Lung (tissue), 12 donors: ENCODE data around the gene ZNF862. TPM values are rescaled to one million over a fixed set of nuclear protein-coding genes. Genes with fewer than 3 reads are reported as not detected.

Source experiments
- ATAC-seq: fragments of 200-7000 bp; cut with Tn5 transposase; one replicate; pipeline ENCODE4 v1.9.1; 2020; ENCODE audit warnings: moderate number of reproducible peaks; ENCODE audit not compliant: insufficient read depth, low FRiP score
- DNase-seq, 3 donors: peaks; one replicate each; pipeline ENCODE4 v3.0.0-alpha.2; 2013 to 2017
- H3K27ac ChIP-seq, 2 donors: one replicate each; pipeline ENCODE4 v1.5.1; 2013; ENCODE audit warnings: mild to moderate bottlenecking in 2 of 2, moderate library complexity in 2 of 2, control low read depth in 1 of 2, inconsistent platforms in 1 of 2, low read depth in 1 of 2, low read length in 1 of 2
- H3K27me3 ChIP-seq, 3 donors: one replicate each; pipeline ENCODE4 v1.5.1; 2013; ENCODE audit warnings: low read length in 2 of 3; ENCODE audit not compliant: control insufficient read depth in 3 of 3, insufficient read depth in 3 of 3
- H3K36me3 ChIP-seq, 4 donors: one replicate each; pipeline ENCODE4 v1.5.1; 2013; ENCODE audit warnings: low read length in 4 of 4, mild to moderate bottlenecking in 1 of 4, moderate library complexity in 1 of 4; ENCODE audit not compliant: control insufficient read depth in 4 of 4, insufficient read depth in 4 of 4
- H3K4me1 ChIP-seq, 5 donors: one replicate each; pipeline ENCODE4 v1.5.1; 2013; ENCODE audit warnings: low read length in 5 of 5, mild to moderate bottlenecking in 2 of 5, moderate library complexity in 1 of 5; ENCODE audit not compliant: control insufficient read depth in 5 of 5, insufficient read depth in 5 of 5
- H3K4me3 ChIP-seq: one replicate; pipeline ENCODE4 v1.5.1; 2013; ENCODE audit warnings: mild to moderate bottlenecking, control low read depth, moderate library complexity
- H3K9ac ChIP-seq, 2 donors: one replicate each; pipeline ENCODE4 v1.5.1; 2013; ENCODE audit warnings: low read length in 2 of 2, control low read depth in 1 of 2; ENCODE audit not compliant: insufficient read depth in 1 of 2
- H3K9me3 ChIP-seq, 4 donors: one replicate each; pipeline ENCODE4 v1.5.1; 2013; ENCODE audit warnings: low read length in 3 of 4, mild to moderate bottlenecking in 1 of 4, moderate library complexity in 1 of 4; ENCODE audit not compliant: control insufficient read depth in 4 of 4, insufficient read depth in 3 of 4
- CTCF ChIP-seq: IDR thresholded peaks from 2 replicates; pipeline ENCODE4 v1.5.1; 2012; ENCODE audit warnings: mild to moderate bottlenecking; ENCODE audit errors: control extremely low read depth, extremely low read depth
- WGBS, 2 donors: extraction: QIAGEN DNeasy Blood & Tissue Kit; methylation state at CpG; one replicate each; pipeline ENCODE4 v1.1.7; 2013; 5-methylcytosine and 5-hydroxymethylcytosine counted together
- polyA plus RNA-seq, 2 donors: library from polyadenylated mRNA; stranded (reverse); fragments of 200-250 nt; gene quantifications; one replicate each; pipeline ENCODE4 v1.2.1, GENCODE V29; 2013
- total RNA-seq, 2 donors: library from RNA; depleted of rRNA in 1 of 2; stranded (reverse); fragments of >200 nt in 1 of 2; gene quantifications; one replicate each; pipeline ENCODE4 v1.2.1, GENCODE V29; 2014 to 2021
- donor health status: control.
- donor health status: control.
- donor health status: Bipolar disorder and iron deficiency.
- donor health status: healthy.
- donor health status: DM: yes; HTN: yes; CAD: no.

Gene ZNF862
- total and polyA plus RNA-seq, 4 donors, result 5.2 to 22.1 (median 10.0) TPM

DNA sequence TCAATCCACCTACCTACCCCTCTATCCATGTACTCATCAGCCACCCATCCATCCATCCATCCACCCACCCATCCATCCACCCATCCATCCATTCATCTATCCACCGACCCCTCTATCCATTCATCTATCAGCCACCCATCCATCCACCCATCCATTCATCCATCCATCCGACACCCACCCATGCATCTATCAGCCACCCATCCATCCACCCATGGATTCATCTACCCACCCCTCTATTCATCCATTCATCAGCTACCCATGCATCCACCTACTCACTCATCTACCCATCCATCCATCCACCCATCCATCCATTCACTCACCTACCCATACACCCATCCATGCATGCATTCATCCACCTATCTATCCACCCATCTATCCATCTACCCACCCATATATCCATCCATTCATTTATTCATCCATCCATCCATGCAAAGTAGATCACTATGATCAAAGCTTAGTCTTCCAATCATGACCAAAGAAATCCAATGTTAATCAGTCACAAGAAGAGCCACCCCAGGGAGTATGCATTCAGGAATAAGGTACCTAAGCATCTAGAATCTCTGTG, 37.1 kb upstream of the ZNF862 start:
- Histone ChIP-seq H3K27me3 (no peaks in the 10 kb centered on the region), H3K9ac (no peak overlapping the region), H3K4me3 (no peak overlapping the region), H3K36me3 (no peaks in the 10 kb centered on the region), H3K9me3 (no peaks in the 10 kb centered on the region), H3K4me1 (no peaks in the 10 kb centered on the region), H3K27ac (no peak overlapping the region)
- no peak for DNase-seq
- no peak for ATAC-seq
- no peak for TF ChIP-seq CTCF
- 88 to 94% methylated on average over 2 of the region's 2 CpGs for WGBS, 2 donors

- Histone ChIP-seq H3K4me3 (no peak overlapping the region), H3K27me3 (no peaks in the 10 kb centered on the region), H3K9ac (no peak overlapping the region), H3K4me1 (no peaks in the 10 kb centered on the region), H3K9me3 (no peaks in the 10 kb centered on the region), H3K27ac (no peak overlapping the region), H3K36me3 (no peaks in the 10 kb centered on the region)
- DNase-seq, result no peak
- no peak for TF ChIP-seq CTCF
- no peak for ATAC-seq
- WGBS, 2 donors, result 95 to 98% methylated on average over 16 of the region's 16 CpGs
Observed at GRCh38 chr7:149801816-149802215, 36.4 kb upstream of the ZNF862 start.

- TF ChIP-seq CTCF, result no peak
- no peak overlapping the region for H3K9ac ChIP-seq
- ATAC-seq, result no peak
- WGBS, 2 donors, result 91 to 94% methylated on average over 12 of the region's 12 CpGs
- no peaks in the 10 kb centered on the region for H3K27me3 ChIP-seq
- H3K27ac ChIP-seq, result no peak overlapping the region
- no peaks in the 10 kb centered on the region for H3K9me3 ChIP-seq
- no peak overlapping the region for H3K4me3 ChIP-seq
- no peaks in the 10 kb centered on the region for H3K4me1 ChIP-seq
- no peaks in the 10 kb centered on the region for H3K36me3 ChIP-seq
- no peak for DNase-seq
Observed at GRCh38 chr7:149802966-149803365, 35.2 kb upstream of the ZNF862 start.

DNA sequence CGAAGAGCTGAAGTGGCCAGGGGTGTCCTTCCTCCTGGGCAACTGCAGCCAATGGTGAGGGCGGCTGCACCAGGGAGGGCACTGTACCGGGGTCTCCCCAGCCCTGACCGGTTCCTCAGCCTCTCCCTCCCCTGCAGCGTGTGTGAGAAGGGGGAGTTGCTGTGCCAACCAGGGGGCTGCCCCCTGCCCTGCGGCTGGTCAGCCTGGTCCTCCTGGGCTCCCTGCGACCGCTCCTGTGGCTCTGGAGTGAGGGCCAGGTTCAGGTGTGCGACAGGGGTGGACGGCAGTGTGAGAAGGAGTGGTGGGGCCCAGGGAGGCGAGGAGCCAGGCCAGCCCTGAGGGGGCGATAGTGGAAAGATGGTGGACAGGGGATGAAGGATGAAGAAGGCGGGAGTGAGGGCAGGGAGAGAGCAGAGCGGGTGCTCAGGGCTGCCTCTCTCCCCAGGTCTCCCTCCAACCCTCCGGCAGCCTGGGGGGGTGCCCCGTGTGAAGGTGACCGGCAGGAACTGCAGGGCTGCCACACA, 34.6 kb upstream of the ZNF862 start:
- Histone ChIP-seq H3K4me3 (no peak overlapping the region), H3K27me3 (no peaks in the 10 kb centered on the region), H3K27ac (no peak overlapping the region), H3K4me1 (no peaks in the 10 kb centered on the region), H3K36me3 (no peaks in the 10 kb centered on the region), H3K9me3 (no peaks in the 10 kb centered on the region), H3K9ac (no peak overlapping the region)
- no peak for ATAC-seq
- no peak for TF ChIP-seq CTCF
- WGBS, 2 donors, result 89 to 93% methylated on average over 16 to 17 of the region's 17 CpGs
- DNase-seq, result no peak
